Left kidney (tissue), 2 donors: ENCODE data around the gene VN1R5. TPM values are rescaled to one million over a fixed set of nuclear protein-coding genes. Genes with fewer than 3 reads are reported as not detected.

ENCODE experiments used
- DNase-seq: peaks from one replicate; pipeline ENCODE4 v3.0.0-alpha.2; 2013
- polyA plus RNA-seq: library from polyadenylated mRNA; unstranded; fragments of 120-200 nt; gene quantifications from one replicate; pipeline ENCODE4 v1.2.1, GENCODE V29; 2013; ENCODE audit not compliant: insufficient read length

VN1R5 gene
- polyA plus RNA-seq, 1 donor, result 0.37 TPM

DNA sequence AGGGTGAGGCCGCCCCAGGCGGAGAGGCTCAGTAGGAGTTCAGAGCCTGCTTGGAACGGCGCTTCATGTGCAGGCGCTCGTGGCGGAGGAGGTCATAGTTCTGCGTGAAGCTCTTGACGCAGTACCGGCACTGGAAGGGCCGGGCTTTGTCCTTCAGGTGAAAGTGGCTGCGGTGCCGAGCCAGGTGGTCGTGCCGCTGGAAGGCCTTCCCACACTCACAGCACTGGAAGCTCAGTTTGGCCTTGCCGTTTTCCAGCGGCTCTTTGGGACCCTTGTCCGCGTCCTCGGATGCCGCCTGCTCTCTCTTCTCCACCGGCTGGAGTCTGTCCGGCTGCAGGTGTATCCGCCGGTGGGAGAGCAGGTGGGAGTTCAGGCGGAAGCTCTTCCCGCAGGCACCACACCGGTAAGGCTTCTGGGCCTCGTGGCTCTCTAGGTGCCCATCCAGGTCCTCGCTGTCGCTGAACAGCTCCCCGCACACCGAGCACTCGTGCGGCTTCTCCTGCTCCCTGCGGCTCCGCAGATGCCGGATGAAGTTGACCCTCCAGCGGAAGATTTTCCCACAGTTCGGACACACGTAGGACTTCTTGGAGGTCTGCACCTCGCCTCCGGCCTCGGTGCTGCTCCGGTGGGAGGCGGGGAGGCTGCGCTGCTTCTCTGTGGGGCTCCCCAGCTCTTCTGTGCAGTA is 44.8 kb downstream of the VN1R5 start:
- DNase-seq, result no peak

DNA sequence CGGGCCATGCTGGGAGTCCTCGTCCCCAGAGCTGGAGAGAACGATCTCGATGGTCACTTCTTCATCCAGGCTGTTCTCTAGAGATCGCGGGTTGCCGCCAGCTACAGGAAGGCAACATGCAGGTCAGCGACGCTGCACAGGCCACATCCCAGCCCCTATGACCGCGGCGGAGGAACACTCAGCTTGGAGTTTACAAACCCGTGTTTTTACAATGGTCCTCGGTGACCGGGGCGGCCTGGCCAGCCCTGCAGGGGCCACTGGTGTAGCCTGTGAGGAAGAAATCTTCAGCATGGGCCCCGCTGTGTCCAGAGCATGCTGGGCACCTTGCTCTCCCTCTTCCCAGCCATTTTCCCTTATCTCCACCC is 45.3 kb downstream of the VN1R5 start:
- no peak for DNase-seq

DNA sequence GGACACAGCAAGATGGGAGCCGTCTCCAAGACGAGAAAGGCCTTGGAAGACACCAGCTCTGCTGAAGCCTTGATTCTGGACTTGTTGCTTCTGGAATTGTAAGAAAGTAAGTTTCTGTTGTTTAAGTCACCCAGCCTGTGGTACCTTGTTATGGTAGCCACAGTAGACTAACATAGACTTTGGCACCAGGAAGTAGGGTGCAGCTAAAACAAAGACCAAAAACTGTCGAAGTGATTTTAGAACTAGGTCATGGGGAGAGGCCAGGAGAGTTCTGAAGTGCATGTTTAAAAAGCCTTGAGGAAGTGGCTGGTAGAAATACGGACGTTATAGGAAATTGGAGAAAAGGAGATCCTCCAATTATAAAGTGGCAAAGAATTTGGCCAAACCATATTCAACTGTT is 47.3 kb downstream of the VN1R5 start:
- no peak for DNase-seq

DNA sequence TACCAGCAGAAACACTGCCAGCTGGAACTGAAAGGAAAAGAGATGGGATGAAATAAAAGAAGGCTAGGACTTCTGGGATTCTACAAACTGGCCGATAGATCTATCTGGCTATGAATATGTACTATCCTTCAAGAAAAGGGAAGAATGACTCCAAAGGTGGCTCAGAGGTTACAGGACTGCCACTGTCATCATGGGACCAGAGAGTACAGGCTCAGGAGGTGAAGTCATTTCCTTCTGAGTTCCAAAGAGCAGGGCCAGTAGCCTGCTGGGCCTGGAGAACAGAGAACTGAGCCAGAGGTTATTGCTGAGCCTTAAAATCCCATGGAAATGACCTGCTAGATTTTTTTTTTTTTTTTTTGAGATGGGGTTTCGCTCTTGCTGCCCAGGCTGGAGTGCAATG is 48.2 kb downstream of the VN1R5 start:
- no peak for DNase-seq

Other genes starting within 250 kb of the VN1R5 start
- 5.0 TPM for gene ZNF695, start 248.0 kb upstream of the VN1R5 start, polyA plus RNA-seq
- 9.1 TPM for gene ZNF670, start 177.3 kb upstream of the VN1R5 start, polyA plus RNA-seq
- 14.0 TPM for gene ZNF669, start 151.7 kb upstream of the VN1R5 start, polyA plus RNA-seq
- gene ZNF124, start 84.1 kb upstream of the VN1R5 start, polyA plus RNA-seq, result 38.6 TPM
- 40.2 TPM for gene ZNF496, start 75.8 kb downstream of the VN1R5 start, polyA plus RNA-seq
- 0.86 TPM for gene NLRP3, start 160.1 kb downstream of the VN1R5 start, polyA plus RNA-seq
- gene OR2B11, start 202.0 kb downstream of the VN1R5 start, polyA plus RNA-seq, result 0.07 TPM